Endodermal cell (in vitro differentiated cells): ENCODE results near the gene BBOX1. TPM values are rescaled to one million over a fixed set of nuclear protein-coding genes. Genes with fewer than 3 reads are reported as not detected.

Source experiments
- DNase-seq: peaks from one replicate; pipeline ENCODE4 v3.0.0-alpha.2; 2017
- H3K27ac ChIP-seq: 2 replicates; pipeline ENCODE4 v1.5.1; 2013; ENCODE audit warnings: mild to moderate bottlenecking, low read depth, low read length, moderate library complexity
- H3K27me3 ChIP-seq: 2 replicates; pipeline ENCODE4 v1.6.1; 2013; ENCODE audit warnings: mild to moderate bottlenecking, low read length, moderate library complexity; ENCODE audit not compliant: insufficient read depth, control insufficient read depth, poor library complexity, severe bottlenecking
- H3K36me3 ChIP-seq: 2 replicates; pipeline ENCODE4 v1.7.0; 2013; ENCODE audit warnings: mild to moderate bottlenecking, low read length, moderate library complexity; ENCODE audit not compliant: control insufficient read depth, insufficient read depth
- H3K4me1 ChIP-seq: one replicate; pipeline ENCODE4 v1.7.0; 2013; ENCODE audit warnings: low read length; ENCODE audit not compliant: control insufficient read depth, insufficient read depth
- H3K4me3 ChIP-seq: 2 replicates; pipeline ENCODE4 v1.5.1; 2013; ENCODE audit warnings: mild to moderate bottlenecking, low read length, moderate library complexity
- H3K9ac ChIP-seq: 2 replicates; pipeline ENCODE4 v1.6.1; 2013; ENCODE audit warnings: mild to moderate bottlenecking, low read length, moderate library complexity; ENCODE audit not compliant: poor library complexity, severe bottlenecking; ENCODE audit errors: extremely low read depth
- H3K9me3 ChIP-seq: 2 replicates; pipeline ENCODE4 v1.6.1; 2013; ENCODE audit warnings: mild to moderate bottlenecking, low read length, moderate library complexity; ENCODE audit not compliant: control insufficient read depth
- H3K27ac Mint-ChIP-seq: 2 replicates; pipeline ENCODE4 v1.8.0; 2020; ENCODE audit warnings: mixed read lengths
- H3K27me3 Mint-ChIP-seq: 2 replicates; pipeline ENCODE4 v1.8.0; 2021; ENCODE audit warnings: mild to moderate bottlenecking, mixed read lengths; ENCODE audit not compliant: insufficient read depth
- H3K36me3 Mint-ChIP-seq: 2 replicates; pipeline ENCODE4 v1.8.0; 2020; ENCODE audit warnings: low read depth, mixed read lengths
- H3K4me1 Mint-ChIP-seq: 2 replicates; pipeline ENCODE4 v1.8.0; 2020; ENCODE audit warnings: mixed read lengths
- H3K4me3 Mint-ChIP-seq: 2 replicates; pipeline ENCODE4 v1.8.0; 2020; ENCODE audit warnings: mild to moderate bottlenecking, moderate library complexity, mixed read lengths
- H3K9me3 Mint-ChIP-seq: 2 replicates; pipeline ENCODE4 v1.8.0; 2020; ENCODE audit warnings: mild to moderate bottlenecking, mixed read lengths
- CTCF ChIP-seq: fragments of 200-600 bp; sonication (generic); conservative IDR thresholded peaks from 2 replicates; pipeline ENCODE4 v1.5.0; 2021; ENCODE audit warnings: antibody characterized with exemption, mild to moderate bottlenecking
- WGBS, 2 experiments: methylation state at CpG; one replicate each; pipeline versions ENCODE4 v1.1.5 to v1.1.7; 2013; ENCODE audit warnings: missing lambda C conversion rate in 2 of 2, mixed read lengths in 1 of 2; ENCODE audit not compliant: insufficient coverage in 1 of 2, insufficient read length in 1 of 2; 5-methylcytosine and 5-hydroxymethylcytosine counted together
- total RNA-seq, 2 donors: library from RNA; stranded (reverse); fragmentation: NEBNext Ultra II Directional in 1 of 2; extraction: Animal tissue kit (Norgen Biotek cat#: 25700) in 1 of 2; gene quantifications; 2 replicates in 1 of 2; 3 replicates in 1 of 2; pipeline ENCODE4 v1.2.1, GENCODE V29; 2021

The BBOX1 gene
- total RNA-seq, 2 donors from 2014 or later = not detected

GRCh38 chr11:27118949-27119348 lies 78.3 kb downstream of the BBOX1 start:
- no peak for DNase-seq
- H3K4me1 Mint-ChIP-seq = no peaks in the 10 kb centered on the region
- TF ChIP-seq CTCF = no peak
- no peaks in the 10 kb centered on the region for H3K9me3 Mint-ChIP-seq
- no peak overlapping the region for H3K4me3 Mint-ChIP-seq
- Histone ChIP-seq H3K27me3 (no peaks in the 10 kb centered on the region), H3K4me1 (no peaks in the 10 kb centered on the region), H3K27ac (no peak overlapping the region), H3K9me3 (no peaks in the 10 kb centered on the region), H3K36me3 (no peaks in the 10 kb centered on the region), H3K9ac (no peak overlapping the region), H3K4me3 (no peak overlapping the region)
- no peaks in the 10 kb centered on the region for H3K36me3 Mint-ChIP-seq
- H3K27ac Mint-ChIP-seq = no peak overlapping the region
- H3K27me3 Mint-ChIP-seq = no peaks in the 10 kb centered on the region
- WGBS, 2 experiments = 89 to 90% methylated on average over 3 of the region's 3 CpGs

- no peaks in the 10 kb centered on the region for H3K36me3 ChIP-seq
- TF ChIP-seq CTCF = no peak
- no peak overlapping the region for H3K4me3 ChIP-seq
- no peak overlapping the region for H3K27ac Mint-ChIP-seq
- no peaks in the 10 kb centered on the region for H3K4me1 Mint-ChIP-seq
- H3K27ac ChIP-seq = no peak overlapping the region
- H3K9me3 Mint-ChIP-seq = no peaks in the 10 kb centered on the region
- H3K9ac ChIP-seq = no peak overlapping the region
- no peaks in the 10 kb centered on the region for H3K27me3 ChIP-seq
- no peaks in the 10 kb centered on the region for H3K27me3 Mint-ChIP-seq
- DNase-seq = no peak
- no peaks in the 10 kb centered on the region for H3K4me1 ChIP-seq
- H3K4me3 Mint-ChIP-seq = no peak overlapping the region
- H3K36me3 Mint-ChIP-seq = no peaks in the 10 kb centered on the region
- no peaks in the 10 kb centered on the region for H3K9me3 ChIP-seq
These were observed 78.8 kb downstream of the BBOX1 start for GRCh38 chr11:27119396-27119795.

- H3K9me3 Mint-ChIP-seq = no peaks in the 10 kb centered on the region
- H3K9ac ChIP-seq = no peak overlapping the region
- DNase-seq = no peak
- no peaks in the 10 kb centered on the region for H3K4me1 Mint-ChIP-seq
- TF ChIP-seq CTCF = no peak
- H3K4me3 ChIP-seq = no peak overlapping the region
- WGBS, 2 experiments = 100% methylated on average over 1 of the region's 1 CpG; no CpG with 5 or more reads in 1 of the 2 experiments
- no peaks in the 10 kb centered on the region for H3K4me1 ChIP-seq
- no peak overlapping the region for H3K27ac ChIP-seq
- H3K4me3 Mint-ChIP-seq = no peak overlapping the region
- no peak overlapping the region for H3K27ac Mint-ChIP-seq
- H3K9me3 ChIP-seq = no peaks in the 10 kb centered on the region
- H3K36me3 Mint-ChIP-seq = no peaks in the 10 kb centered on the region
- H3K27me3 Mint-ChIP-seq = no peaks in the 10 kb centered on the region
- no peaks in the 10 kb centered on the region for H3K36me3 ChIP-seq
- no peaks in the 10 kb centered on the region for H3K27me3 ChIP-seq
These were observed 79.6 kb downstream of the BBOX1 start for GRCh38 chr11:27120211-27120610.
